AG08396 (cell line): ENCODE results near the gene NDUFB1.

Experiments used
- DNase-seq: peaks from one replicate; pipeline ENCODE4 v3.0.0; 2012; ENCODE audit warnings: low spot score, mixed read lengths

The NDUFB1 gene

DNA sequence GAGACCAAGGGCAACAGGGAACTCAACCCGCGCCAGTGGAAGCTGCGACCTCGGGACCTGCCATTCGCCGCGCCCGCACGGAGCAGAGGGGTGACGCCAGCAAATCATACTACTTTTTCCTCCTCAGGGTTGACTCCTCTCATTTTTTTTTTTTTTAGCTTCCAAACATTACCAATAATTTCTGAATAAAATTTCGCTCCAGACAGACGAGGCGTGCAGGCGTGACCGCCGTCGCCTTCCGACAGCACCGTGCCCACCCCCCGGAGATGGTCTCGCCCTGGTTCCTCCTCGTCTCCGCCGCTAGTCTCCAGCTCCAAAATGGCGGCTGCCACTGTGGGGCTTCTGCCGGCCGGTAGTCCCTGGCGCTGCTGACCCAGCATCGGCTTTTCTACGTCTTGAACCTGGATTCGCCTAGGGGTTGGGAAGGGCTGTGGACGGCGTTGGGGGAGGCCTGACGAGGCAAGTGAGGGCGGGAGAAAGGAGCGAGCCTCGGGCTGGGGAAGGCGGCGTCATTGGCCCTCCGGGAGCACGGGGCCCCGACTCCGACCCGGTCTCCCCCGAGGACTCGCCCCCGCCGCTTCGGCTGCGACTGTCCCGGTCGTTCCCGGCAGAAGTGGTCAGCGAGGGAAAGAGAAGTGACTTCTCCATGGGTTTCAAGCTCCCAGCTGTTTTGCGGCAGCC is at the start of gene NDUFB1, which contains the start of gene CPSF2:
NDUFB1 (minus strand) TSS at position 37 of the 681 bp plus-strand sequence. CDS start 4,069 bp downstream, outside the sequence.
CPSF2 (plus strand) TSS at position 300 of the 681 bp plus-strand sequence. CDS start 9,016 bp downstream, outside the sequence.
- DNase-seq: peak; percentile 92

DNA sequence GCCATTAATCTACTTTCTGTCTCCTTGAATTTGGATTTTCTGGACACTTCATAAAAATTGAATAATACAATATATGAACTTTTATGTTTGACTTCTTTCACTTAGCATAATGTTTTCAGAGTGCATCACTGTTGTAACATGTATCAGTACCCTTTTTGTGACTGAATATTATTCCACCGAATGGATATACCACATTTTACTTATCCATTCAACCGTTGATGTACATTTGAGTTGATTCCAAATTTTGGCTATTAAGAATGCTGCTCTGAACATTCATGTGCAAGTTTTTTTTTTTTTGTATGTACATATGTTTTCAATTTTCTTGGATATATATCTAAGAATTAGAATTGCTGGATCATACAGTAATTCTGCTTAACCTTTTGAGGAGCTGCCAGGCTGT is 43.5 kb upstream of the NDUFB1 start:
- DNase-seq: no peak

DNA sequence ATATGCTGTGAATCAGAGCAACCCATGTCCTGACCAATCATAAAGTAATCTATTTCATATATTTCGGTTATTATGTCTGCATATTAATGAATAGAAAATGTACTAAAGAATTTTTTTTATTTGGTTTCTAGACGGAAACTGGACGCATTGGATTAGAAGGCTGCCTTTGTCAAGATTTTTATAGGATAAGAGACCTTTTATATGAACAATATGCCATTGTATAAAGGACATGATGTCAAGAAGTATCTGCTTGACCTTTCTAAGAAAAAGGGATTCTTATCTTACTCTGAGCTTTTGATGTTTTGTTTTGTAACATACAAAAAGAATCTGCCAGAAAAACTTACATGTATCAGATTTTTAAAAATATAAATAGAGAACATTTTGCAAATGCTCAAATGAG is 40.0 kb upstream of the NDUFB1 start:
- DNase-seq: no peak

DNA sequence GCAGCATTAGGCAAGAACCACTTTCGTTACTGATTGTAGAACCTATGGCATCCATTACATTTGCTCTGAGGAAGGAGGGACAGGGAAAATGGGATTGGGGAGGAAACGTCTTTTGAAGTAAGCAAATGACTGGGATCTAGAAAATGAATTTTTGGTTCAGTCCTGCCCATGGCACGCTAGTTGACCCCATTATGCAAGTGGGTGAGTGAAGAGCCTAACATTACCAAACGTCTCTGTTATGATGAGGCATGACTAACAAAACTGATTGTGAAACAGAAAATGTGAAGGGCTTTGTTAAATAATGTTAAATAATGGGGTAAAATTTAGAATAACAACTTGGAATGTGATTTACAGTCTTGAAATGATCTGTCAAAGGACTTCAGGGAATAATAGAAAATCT is 39.1 kb upstream of the NDUFB1 start:
- peak; percentile 79 for DNase-seq

DNA sequence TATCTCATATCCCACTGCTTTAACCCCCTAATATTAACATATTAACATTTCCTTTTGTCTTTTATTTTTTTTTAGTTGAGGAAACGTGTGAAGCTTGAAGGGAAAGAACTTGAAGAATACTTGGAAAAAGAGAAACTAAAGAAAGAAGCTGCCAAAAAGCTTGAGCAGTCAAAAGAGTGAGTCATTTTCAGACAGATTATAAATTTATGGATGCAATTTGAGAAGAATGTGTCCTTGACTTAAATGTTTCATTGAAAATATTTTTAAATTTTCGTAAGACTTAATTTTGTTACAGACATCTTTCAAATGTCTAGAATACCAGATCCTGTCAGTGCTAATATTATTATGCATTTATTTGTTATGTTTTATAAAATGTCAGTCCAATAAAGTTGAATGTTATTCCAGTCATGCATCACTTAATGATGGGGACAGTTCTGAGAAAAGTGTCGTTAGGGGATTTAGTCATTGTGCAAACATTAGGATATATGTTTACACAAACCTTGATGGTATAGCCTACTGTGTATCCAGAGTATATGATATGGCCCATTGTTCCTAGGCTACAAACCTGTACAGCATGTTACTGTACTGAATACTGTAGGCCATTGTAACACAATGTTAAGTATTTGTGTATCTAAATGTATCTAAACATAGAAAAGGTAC is 32.9 kb upstream of the NDUFB1 start:
- DNase-seq: peak; percentile 20

DNA sequence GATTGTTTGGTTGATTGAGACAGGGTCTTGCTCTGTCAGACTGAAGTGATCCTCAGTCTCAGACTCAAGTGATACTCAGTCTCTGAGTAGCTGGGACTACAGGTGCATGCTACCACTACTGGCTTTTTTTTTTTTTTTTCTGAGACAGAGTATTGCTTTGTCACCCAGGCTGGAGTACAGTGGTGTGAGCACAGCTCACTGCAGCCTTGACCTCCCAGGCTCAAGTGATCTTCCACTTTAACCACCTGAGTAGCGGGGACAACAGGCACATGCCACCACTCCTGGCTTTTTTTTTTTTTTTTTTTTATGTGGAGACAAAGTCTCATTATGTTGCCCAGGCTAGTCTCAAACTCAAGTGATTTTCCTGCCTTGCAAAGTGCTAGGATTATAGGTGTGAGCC is 32.1 kb upstream of the NDUFB1 start:
- DNase-seq: no peak

DNA sequence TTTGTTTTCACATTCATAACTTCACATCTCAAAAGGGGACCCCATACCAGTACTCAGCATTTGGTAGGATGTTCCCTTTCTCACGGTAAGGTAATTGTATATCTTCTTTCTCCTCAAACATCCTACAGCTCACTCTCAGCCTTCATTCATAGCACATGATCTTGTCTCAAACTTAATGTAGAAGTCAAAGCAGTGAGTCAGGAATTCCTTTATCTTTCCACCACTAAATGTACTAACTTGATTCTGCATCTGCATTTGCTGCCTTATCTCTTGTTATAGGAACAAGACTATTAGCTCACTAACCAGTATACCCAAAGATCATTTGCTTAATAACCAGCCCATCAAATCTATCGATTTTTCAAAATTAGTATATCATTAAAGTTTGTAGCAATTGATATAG is 23.2 kb upstream of the NDUFB1 start:
- peak; percentile 30 for DNase-seq

DNA sequence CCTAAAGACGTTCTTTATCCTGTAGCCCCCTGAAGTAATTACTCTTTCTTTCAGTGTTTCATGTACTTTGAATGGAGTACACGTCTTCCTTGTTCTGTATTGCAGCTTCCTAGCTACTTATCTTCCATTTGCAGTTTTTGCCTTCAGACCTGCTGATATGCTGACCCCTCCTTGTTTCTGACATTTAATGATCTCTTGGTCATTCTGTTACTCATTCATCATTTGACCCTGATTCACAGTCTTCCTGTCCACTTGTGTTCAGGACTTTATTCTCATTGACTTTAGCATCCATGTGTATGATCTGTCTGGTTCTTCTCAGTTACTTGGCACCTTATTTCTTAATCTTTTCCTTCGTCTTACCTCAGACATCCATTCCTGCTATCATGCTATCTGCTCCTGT is 22.5 kb upstream of the NDUFB1 start:
- no peak for DNase-seq

DNA sequence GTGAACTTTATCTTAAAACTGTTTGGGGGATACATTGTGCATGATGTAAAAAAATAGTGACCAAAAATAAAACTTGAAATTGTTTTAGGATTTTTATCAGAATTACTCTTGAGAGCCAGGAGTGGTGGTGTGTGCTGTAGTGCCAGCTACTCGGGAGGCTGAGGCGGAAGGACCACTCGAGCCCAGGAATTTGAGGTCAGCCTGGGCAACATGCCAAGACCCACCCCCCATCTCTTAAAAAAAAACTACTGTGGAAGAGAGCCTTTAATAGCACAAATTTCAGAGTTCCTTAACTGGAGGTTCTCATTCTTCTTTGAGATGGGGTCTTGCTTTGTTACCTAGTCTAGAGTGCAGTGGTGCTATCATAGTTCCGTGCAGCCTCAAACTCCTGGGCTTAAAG is 21.8 kb upstream of the NDUFB1 start:
- no peak for DNase-seq

DNA sequence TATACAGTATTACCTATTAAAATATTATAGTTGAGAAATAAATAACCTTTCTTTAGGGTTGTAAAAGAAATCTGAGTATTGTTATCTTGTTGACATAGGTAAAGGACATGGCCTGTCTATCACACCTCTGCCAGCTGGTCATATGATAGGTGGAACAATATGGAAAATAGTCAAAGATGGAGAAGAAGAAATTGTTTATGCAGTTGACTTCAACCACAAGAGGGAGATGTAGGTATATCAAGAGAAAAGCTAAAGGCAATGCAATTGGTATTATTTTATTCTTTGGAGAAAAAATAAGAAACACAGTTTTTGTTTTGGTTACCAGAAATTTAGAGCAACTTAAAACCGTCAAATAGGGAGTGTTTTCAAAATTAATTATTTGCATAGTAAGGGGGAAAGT is 13.8 kb upstream of the NDUFB1 start:
- no peak for DNase-seq

DNA sequence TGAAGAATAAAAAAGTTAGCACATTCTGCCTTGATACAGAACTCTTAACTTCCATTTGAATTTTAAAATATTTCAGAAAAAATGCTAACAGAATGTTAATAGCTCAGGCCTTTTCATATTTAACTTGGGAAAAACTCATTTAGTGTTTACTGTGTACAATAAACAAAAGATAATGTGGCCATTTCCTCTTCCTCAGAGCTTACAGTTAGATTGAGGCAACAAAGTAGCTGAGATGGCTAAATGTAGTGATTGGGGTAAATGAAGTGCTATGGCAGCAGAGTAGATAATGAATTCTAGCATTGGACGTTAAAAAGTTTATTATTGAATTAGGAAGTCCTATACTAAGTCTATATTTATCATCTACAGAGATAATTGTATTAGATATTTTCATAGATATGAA is 12.9 kb upstream of the NDUFB1 start:
- DNase-seq: no peak

DNA sequence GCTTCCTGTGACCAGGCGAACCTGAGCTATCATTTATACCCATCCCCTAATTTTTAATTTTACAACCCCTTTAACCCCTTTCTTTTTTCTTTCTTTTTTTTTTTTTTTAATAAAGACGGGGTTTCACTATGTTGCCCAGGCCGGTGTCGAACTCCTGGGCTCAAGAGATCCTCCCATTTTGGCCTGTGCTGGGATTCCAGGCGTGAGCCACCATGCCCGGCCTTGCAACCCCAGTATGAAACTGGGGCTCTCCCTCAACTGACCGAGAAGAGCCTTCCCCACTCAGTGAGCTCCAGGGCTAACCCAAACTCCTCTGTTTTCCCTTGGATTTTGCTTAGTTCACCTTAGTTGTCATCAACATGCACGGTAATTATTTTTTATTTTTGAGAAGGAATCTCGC is 1.3 kb upstream of the NDUFB1 start:
- peak; percentile 12 for DNase-seq

DNA sequence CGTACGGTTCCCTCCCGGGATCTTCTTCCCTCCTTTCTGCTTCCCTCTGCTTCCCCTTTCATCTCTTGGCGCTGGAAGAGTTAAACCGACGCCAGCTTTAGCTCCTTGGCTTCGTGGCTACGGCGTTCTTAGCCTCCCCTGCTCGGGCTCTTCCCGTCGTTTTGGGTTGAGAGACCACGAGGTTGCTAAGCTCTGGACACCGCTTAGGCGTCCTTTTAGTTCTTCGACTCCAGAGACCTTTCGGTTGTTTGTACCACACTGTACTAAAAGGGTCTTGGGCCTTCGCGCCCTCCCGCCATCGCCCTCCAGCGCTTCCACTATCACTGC is 808 bp upstream of the NDUFB1 start:
- peak; percentile 19 for DNase-seq

DNA sequence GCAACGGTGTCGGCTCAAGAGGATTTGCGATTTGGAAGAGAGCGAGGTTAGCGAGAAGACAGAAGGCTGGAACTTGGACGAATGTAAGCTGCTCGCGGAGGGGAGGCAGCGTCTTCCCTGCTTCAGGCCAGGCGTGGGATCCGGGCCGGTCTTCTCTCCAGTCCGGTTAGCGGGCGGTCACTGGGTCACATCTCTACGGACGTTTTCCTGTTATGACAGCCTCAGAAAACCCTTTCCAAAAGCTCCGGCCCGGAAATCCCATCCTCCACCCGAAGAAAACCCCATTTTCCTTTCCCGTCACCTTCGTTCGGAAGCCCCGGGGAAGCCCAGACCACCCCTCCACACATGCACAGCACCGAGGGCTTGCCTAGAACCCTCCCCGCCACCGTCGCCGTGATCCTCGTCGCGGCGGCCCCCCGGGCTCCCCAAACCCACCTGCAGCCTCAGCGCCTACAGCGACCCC is 268 bp downstream of the NDUFB1 start:
- DNase-seq: peak; percentile 43

DNA sequence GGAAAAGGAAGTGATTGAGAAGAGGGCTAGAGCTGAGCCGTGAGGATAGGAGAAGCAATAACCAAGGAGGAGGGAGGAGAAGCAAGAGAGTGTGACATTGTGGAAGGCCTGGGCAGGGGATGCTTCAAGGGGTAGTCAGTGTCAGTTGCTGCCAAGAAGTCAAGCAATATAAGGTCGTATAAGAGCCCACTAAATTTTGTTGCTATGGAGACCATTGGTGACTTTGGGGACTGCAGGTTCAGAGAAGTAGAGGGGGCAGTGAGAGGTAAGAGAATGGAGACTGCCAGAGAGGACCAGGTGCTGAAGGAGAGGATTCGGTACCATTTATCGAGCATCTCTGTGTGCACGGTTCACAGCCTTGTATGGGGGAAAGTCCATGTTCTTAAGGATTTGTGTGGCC is 12.0 kb downstream of the NDUFB1 start:
- DNase-seq: no peak

DNA sequence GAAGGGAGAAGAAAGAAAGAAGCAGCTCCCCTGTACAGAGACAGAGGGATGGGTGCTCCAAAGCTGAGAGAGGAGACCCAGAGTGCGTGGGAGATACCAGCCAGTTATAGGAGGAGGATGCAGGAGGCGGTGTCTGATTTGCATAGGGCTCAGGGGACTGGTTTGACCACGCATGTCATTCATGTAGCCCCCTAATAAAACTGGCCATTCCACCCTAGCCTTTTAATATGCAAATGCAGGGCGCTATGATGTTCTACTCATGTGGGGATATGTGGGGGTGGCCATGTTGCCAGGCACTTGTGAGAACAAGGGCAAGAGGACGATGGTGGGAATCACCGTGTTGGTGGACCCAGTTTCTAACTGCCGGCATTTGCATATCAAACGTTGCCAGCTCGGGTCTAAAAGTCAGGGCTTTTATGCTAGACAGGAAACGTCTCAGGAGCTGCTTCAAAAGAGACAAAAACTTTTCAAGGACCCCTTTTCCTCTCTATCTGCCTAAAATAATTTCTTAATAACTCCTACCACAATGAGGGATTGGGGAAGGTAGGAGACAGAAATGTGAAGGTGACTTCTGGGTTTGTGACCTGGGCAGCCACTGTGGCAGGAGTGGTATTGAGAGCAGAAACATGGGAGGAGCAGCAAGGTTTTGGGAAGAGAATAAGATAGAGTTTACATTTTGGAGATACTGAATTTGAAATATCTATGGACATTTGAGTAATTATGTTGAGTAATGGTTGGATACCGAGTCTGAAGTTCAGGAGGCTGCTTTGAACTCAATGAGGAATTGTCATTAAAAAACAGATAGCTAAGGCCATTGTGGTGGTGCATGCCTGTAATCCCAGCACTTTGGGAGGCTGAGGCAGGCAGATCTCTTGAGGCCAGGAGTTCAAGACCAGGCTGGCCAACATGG is 12.9 kb downstream of the NDUFB1 start:
- DNase-seq: no peak

DNA sequence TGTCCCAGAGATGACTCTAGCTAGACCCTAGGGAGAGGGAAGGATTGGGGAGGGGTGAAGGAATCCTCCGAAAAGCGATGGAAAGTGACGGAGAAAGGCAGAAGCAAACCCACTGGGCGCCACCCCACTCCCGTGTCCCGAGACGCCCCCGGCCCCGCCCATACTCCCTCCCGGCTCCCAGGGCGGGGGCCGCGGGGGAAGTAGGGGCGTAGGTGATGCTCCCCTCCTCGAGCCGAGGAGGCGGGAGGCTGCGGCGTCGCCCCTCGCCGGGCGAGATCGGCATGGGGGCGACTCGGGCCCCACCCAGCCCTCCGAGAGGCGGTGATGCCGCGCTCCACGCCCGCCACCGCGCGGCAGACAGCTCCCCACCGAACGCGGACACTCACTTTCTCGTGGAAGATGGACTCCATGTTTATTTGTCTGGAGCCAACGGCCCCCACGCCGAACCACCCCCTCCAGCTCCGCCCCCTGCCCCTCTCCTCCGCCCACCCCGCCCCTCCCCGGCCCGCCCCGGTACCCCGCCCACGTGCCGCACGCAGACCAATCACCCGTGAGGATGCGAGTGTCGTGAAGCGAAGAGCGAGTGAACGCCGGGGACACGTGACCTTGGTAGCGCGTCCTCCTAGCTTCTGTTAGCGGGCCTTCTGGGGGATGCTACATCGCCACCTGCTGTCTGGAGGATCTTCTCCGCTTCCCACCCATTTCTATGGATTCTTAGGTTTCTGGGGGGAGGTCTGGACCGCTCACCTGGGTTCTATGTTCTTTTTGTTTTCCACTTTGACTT is 15.2 kb downstream of the NDUFB1 start, which contains the start of gene ATXN3:
ATXN3 (minus strand) TSS at position 440 of the 784 bp plus-strand sequence; CDS start at position 410, 30 bp downstream.
- DNase-seq: peak; percentile 98

DNA sequence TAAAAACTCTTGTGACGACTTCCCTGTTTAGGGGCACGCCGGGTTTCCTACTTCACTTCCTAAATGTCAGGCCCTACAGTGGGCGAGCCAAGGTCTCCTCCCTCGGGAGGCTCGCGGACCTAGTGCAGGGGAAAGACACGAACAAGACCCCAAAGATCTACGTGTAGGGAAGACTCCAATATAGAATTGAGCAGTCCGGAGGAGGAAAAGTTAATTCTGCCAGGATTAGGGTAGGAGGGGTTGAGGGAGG is 15.7 kb downstream of the NDUFB1 start:
- peak; percentile 40 for DNase-seq

DNA sequence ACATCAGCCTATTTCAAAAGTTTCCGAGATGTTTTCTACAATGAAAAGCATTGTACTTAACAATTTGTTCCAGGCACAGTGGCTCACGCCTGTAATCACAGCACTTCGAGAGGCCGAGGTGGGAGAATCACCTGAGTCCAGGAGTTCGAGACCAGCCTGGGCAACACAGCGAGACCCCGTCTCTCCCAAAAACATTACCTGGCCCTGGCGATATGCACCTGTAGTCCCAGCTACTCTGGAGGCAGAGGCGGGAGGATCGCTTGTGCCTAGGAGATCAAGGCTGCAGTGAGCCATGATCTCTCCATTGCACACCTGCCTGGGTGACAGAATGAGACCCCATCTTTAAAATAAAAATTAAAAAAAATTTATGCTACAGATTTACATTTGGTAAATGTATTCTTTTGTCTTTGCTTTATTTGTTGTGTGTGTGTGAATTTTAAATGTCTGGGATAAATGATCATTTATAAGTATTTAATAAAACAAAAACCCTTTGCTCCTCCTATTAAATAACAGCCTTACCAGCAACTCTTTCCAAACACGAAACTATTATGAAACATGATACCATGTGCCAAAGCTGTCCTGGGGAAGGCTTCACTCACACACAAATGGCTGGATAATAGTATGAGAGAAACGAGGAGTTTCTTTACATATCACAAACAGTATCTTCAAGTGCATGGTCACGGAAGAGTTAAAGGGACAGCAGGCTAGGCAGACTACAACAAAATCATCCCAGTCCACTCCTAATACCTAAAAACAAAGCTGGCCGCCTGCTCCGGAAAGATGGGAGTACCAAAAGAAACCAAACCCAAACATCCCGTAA is 16.2 kb downstream of the NDUFB1 start:
- no peak for DNase-seq

DNA sequence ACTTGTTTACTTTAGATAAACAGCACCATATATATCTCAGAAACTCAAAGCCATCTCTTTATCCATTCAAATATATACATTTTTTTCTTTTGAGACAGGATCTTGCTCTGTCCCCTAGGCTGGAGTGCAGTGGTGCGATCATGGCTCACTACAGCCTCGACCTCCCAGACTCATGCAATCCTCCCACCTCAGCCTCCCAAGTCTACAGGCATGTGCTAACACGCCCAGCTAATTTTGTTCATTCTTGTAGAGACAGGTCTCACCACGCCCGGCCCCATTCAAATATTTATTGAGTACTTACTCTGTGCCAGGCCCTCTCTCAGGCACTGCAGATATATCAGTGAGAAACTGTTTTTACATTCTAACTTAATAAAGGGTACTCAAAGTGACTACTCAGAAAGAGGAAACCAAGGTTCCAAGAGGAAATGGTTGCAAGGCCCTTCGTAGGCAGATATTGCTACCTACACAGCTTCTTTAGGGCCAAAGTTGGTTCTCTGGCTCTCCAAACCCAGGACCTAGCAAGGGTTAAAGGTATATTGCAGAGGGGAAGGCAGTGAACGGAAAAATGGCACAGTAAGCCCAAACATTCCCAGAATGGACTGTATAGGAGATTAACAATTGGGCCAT is 18.0 kb downstream of the NDUFB1 start:
- no peak for DNase-seq

DNA sequence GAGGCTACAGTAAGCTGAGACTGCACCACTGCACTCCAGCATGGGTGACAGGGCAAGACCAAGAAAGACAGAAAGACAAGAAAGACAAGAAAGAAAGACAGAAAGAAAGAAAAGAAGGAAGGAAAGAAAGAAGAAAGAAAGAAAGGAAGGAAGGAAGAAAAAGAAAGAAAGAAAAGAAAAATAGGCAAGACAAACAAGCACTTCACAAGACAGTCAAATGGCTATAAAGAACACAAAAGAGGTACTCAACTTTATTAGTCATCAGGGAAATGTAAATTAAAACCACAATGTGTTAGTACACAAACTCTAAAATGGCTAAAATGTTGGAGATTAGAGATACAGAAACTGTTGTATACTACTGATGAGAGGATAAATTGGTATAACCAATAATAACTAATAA is 21.7 kb downstream of the NDUFB1 start:
- DNase-seq: no peak
